ENCODE data around the gene RIC1.

- TF ChIP-seq CTCF (conservative IDR thresholded peaks at IDR 0.05; ENCODE audit: low read length) (no peak), EZH2phosphoT487 (IDR thresholded peaks at IDR 0.05; ENCODE audit: borderline replicate concordance) (no peak)
Measured at GRCh38 chr9:5643005-5643624, 14.2 kb downstream of the RIC1 start.

Data from Loucy (cell line).